ELF-1 (cell line): ENCODE data around the gene NIPAL3.
"Not testable (repeated sequence)": the region's sequence is repeated elsewhere in the genome, so short reads cannot be mapped to it uniquely, and the experiment has no call there.

Experiments used
- DNase-seq: peaks from one replicate; pipeline ENCODE4 v3.0.0-alpha.2; 2016; ENCODE audit warnings: low read depth, low spot score

Gene NIPAL3

GRCh38 chr1:24489674-24490073 lies 74.1 kb downstream of the NIPAL3 start:
- DNase-seq, result no peak

- DNase-seq, result no peak
Measured at GRCh38 chr1:24490101-24490781, 74.6 kb downstream of the NIPAL3 start.

GRCh38 chr1:24491577-24492360 lies 76.2 kb downstream of the NIPAL3 start:
- no peak for DNase-seq

- not testable (repeated sequence) for DNase-seq
Measured at GRCh38 chr1:24492935-24493334, 77.3 kb downstream of the NIPAL3 start.

DNA sequence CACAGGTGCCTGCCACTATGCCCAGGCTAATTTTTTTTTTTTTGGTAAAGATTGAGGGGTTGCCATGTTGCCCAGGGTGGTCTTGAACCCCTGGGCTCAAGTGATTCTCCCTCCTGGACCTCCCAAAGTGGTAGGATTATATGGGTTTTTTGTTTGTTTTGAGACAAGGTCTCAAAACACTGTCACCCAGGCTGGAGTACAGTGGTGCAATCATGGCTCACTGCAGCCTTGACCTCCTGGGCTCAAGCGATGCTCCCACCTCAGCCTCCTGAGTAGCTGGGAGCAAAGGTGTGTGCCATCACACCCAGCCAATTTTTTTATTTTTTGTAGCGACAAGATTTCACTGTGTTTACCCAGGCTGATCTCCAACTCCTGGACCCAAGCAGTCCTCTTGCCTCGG lies 78.2 kb downstream of the NIPAL3 start:
- DNase-seq, result no peak

DNA sequence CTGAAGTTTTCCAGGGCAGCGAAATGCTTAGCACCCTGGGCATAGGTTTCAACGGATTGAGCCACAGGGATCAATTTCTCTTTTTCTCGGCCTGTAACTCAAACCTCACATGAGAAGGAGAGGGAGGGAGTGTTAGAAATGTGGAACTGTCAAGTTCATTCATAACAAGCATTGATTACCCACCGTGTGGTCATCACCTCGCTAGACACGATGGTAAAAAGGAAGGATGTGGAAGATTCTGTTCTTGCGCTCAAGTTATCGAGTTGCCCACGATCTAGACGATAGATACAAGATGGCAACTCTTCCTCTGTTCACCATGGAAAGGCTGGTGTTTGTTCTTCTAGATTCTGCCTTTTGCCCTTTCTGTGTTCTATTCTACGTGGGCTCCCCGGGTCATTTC lies 83.0 kb downstream of the NIPAL3 start:
- DNase-seq, result no peak

GRCh38 chr1:24500448-24501048 lies 84.9 kb downstream of the NIPAL3 start:
- DNase-seq, result no peak

DNA sequence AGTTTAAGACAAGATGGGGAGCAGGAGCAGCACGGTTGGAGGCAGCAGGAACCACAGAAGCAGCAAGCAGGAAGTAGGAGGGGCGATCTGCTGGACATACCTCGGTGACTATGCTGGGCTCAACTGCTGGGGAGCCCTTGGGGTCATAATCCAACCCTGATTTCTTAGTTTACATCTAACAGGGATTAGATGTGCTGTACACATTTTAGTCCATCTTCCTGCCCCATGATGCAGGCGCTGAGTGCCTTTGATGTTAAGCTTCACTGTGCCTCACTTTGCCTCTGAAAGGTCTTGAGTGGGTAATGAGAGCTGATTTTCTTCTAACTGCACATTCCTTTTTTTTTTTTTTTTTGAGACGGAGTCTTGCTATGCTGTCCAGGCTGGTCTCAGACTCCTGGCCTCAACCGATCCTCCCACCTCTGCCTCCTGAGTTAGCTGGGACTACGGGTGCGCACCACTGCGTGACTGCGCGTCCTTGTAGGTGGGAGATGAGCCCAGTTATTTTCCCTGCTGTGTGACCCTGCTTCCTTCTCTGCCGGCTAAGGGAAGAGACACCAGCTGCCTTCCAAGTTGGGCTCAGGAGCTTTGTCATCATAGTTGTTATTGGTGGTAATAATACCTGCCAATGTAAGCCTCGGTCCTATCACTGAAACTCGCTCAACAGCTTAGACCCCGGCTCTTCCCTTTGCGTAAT lies 85.9 kb downstream of the NIPAL3 start:
- DNase-seq, result peak; percentile 27

DNA sequence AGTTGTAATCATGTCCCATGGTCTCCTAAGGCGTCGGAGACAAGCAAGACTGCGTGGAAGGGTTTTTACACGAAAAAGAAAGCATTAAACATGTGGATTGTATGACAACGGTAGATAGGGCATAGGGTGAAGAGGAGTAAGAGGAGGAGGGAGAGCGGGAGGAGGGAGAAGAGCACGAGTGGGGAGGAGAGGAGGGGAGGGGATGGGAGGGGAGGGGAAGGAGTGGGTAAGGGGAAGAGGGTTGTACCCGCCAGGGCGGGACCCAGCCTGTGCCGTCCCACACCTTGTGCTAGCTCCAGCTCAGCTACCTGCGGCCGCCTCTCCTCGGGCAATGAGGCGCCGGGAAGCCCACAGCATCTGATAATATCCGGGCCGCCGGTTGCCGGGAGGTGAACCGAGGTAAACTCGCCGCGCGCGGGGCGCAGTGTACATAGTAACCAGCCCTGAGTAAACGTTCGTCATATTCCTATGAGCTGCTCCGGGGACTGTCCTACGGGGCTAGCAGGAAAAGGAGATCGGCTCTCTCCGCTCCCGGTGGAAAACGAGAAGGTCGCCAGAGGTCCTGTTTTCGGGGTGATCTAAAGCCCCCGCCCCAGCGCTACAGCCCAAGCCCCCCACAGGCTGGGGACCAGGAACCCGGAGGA lies 86.6 kb downstream of the NIPAL3 start:
- peak; percentile 67 for DNase-seq

DNA sequence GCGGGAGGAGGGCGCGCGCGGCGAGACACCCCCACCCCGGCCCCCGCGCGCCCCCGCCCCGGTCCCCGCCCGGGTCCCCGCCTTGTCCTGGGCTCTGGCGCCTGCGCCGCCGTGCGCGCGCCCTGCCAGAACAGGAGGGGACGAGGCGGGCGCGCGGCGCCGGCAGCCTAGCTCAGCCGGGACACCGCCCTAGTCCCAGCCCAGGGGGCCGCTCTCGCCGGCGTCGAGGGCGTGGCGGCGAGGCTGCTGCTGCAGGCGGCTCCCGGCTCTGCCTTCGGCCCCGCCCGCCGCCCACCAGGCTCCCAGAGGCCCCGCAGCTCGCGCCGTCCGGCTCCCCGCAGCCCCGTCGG lies 87.1 kb downstream of the NIPAL3 start, which contains the start of gene RCAN3:
TSS of gene RCAN3 (plus strand) at position 128 of the 350 bp plus-strand sequence. CDS start 11,537 bp downstream, outside the sequence.
- DNase-seq, result peak; percentile 88

- DNase-seq, result peak; percentile 57
Measured at GRCh38 chr1:24503059-24503751, 87.6 kb downstream of the NIPAL3 start.

GRCh38 chr1:24503870-24504523 lies 88.4 kb downstream of the NIPAL3 start:
- peak; percentile 15 for DNase-seq

GRCh38 chr1:24504560-24504959 lies 89.0 kb downstream of the NIPAL3 start:
- DNase-seq, result no peak

DNA sequence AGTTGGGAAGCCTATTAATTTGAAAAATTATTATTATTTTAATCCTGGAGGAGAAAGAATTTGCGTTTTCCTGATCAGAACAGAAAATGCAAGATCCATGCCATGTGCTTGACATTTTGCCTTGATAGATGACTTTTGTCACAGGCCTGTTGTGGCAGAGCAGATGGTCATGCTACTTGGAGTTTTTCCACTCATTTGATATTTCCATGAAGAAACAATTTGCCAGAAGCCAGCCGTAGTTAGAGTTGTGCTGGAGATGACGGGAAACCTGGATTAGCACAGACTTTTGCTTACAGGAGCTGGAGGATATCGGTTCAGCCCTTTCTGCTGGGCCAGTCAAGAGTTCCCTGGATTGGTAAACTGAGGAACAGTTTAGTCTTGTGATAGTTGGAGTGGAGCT lies 90.2 kb downstream of the NIPAL3 start:
- no peak for DNase-seq

- no peak for DNase-seq
Measured at GRCh38 chr1:24506691-24507381, 91.2 kb downstream of the NIPAL3 start.

GRCh38 chr1:24507405-24507804 lies 91.8 kb downstream of the NIPAL3 start:
- no peak for DNase-seq

GRCh38 chr1:24508911-24509310 lies 93.3 kb downstream of the NIPAL3 start:
- no peak for DNase-seq

GRCh38 chr1:24513706-24514105 lies 98.1 kb downstream of the NIPAL3 start:
- DNase-seq, result no peak

GRCh38 chr1:24514946-24515345 lies 99.3 kb downstream of the NIPAL3 start:
- no peak for DNase-seq

DNA sequence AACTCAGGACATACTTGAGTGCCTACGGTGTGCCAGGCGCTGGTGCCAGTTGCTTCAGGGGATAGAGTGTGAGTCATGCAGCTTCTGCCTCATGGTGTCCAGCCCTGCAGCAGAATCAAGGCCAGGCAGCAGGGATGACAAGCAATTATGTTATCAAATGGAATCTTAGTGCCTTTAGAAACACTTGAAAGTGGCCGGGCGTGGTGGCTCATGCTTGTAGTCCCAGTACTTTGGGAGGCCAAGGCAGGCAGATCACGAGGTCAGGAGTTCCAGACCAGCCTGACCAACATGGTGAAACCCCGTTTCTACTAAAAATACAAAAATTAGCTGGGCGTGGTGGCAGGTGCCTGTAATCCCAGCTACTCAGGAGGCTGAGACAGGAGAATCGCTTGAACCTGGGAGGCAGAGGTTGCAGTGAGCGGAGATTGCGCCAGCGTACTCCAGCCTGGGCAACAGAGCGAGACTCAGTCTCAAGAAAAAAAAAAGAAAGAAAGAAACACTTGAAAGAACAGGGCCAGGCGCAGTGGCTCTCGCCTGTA lies 100.1 kb downstream of the NIPAL3 start:
- peak; percentile 32 for DNase-seq
